HCT116 (cell line): ENCODE measurements around the gene TNIP1. TPM values are rescaled to one million over a fixed set of nuclear protein-coding genes. Genes with fewer than 3 reads are reported as not detected.

Source experiments
- ATAC-seq: fragments of 200-7000 bp; cut with Tn5 transposase; 2 replicates; pipeline ENCODE4 v1.9.1; 2020; ENCODE audit warnings: mild to moderate bottlenecking, moderate library complexity
- BruUV-seq: library from RNA; stranded (reverse); fragments of 400-500 nt; replicated peaks from 2 replicates; lab custom pipeline; 2021; lab: Mats Ljungman, UMichigan
- CTCF ChIA-PET: fragments of 300-600 bp; sonication (Branson Sonifier 250); formaldehyde crosslinking; loops from one replicate; lab custom pipeline; 2021; ENCODE audit warnings: antibody characterized with exemption; lab: Charles Lee
- POLR2A ChIA-PET: fragments of 300-600, 350-600 bp; sonication (Branson Sonifier 250); formaldehyde crosslinking; loops from one replicate; lab custom pipeline; 2021; ENCODE audit warnings: antibody characterized with exemption; lab: Charles Lee
- RAD21 ChIA-PET, 2 experiments: fragments of 300-600 bp; sonication (Branson Sonifier 250); formaldehyde crosslinking; loops; one replicate each; lab custom pipeline; 2023; ENCODE audit warnings: low total read pairs in 2 of 2; ENCODE audit not compliant: uncharacterized antibody in 2 of 2, unreplicated experiment in 2 of 2, low non-redundant PET in 1 of 2; lab: Charles Lee
- DNase-seq: peaks from one replicate; pipeline ENCODE4 v3.0.0-alpha.2; 2010; ENCODE audit warnings: low read depth, low spot score
- H2AFZ ChIP-seq: fragments of 200-600 bp; shearing (Covaris generic), sonication (generic); 2 replicates; pipeline ENCODE4 v1.6.1; 2017; ENCODE audit warnings: low read depth, mixed run types, mixed read lengths, antibody characterized with exemption, low read length; ENCODE audit not compliant: poor library complexity, severe bottlenecking
- H3K27ac ChIP-seq: 2 replicates; pipeline ENCODE4 v1.5.1; 2012; ENCODE audit warnings: low read depth, low read length
- H3K27me3 ChIP-seq: fragments of 200-600 bp; sonication (generic); 2 replicates; pipeline ENCODE4 v1.6.1; 2016; ENCODE audit warnings: mixed run types, low read length, mixed read lengths; ENCODE audit not compliant: insufficient read depth
- H3K36me3 ChIP-seq, 2 experiments: fragments of 200-500 bp in 1 of 2; fragments of 200-600 bp in 1 of 2; sonication (Bioruptor generic) in 1 of 2; sonication (generic) in 1 of 2; 2 replicates each; pipeline versions ENCODE4 v1.5.1 to v1.6.1; 2014 to 2016; ENCODE audit warnings: low read length in 2 of 2, inconsistent platforms in 1 of 2, mixed read lengths in 1 of 2, mixed run types in 1 of 2; ENCODE audit not compliant: insufficient read depth in 2 of 2, control insufficient read depth in 1 of 2
- H3K4me1 ChIP-seq, 2 experiments: fragments of 200-600 bp in 1 of 2; sonication (generic) in 1 of 2; 2 replicates each; pipeline versions ENCODE4 v1.5.1 to v1.6.1; 2012 to 2017; ENCODE audit warnings: low read length in 2 of 2, inconsistent platforms in 1 of 2, mild to moderate bottlenecking in 1 of 2, mixed read lengths in 1 of 2, mixed run types in 1 of 2, moderate library complexity in 1 of 2; ENCODE audit not compliant: insufficient read depth in 2 of 2, control insufficient read depth in 1 of 2
- H3K4me2 ChIP-seq: fragments of 200-600 bp; sonication (generic); 2 replicates; pipeline ENCODE4 v1.6.1; 2017; ENCODE audit warnings: mixed run types, low read length, mixed read lengths
- H3K4me3 ChIP-seq, 2 experiments: fragments of 200-600 bp in 1 of 2; sonication (generic) in 1 of 2; replicated peaks in 1 of 2; 2 replicates each; pipeline ENCODE4 v1.5.1; 2011 to 2016; ENCODE audit warnings: low read length in 2 of 2, control low read depth in 1 of 2, low read depth in 1 of 2, mild to moderate bottlenecking in 1 of 2, mixed read lengths in 1 of 2, mixed run types in 1 of 2
- H3K79me2 ChIP-seq: fragments of 200-600 bp; sonication (generic); 2 replicates; pipeline ENCODE4 v1.6.1; 2017; ENCODE audit warnings: mild to moderate bottlenecking, mixed run types, low read length, moderate library complexity, mixed read lengths; ENCODE audit not compliant: insufficient read depth
- H3K9ac ChIP-seq: fragments of 200-600 bp; sonication (generic); 2 replicates; pipeline ENCODE4 v1.6.1; 2016; ENCODE audit warnings: low read length, mixed read lengths
- H3K9me2 ChIP-seq: fragments of 200-600 bp; sonication (generic), shearing (Covaris generic); 2 replicates; pipeline ENCODE4 v1.6.1; 2017; ENCODE audit warnings: mixed run types, mild to moderate bottlenecking, moderate library complexity; ENCODE audit not compliant: insufficient read depth
- H3K9me3 ChIP-seq, 2 experiments: fragments of 200-500 bp in 1 of 2; fragments of 200-600 bp in 1 of 2; sonication (Bioruptor generic) in 1 of 2; sonication (generic) in 1 of 2; 2 replicates each; pipeline ENCODE4 v1.6.1; 2014 to 2017; ENCODE audit warnings: low read length in 2 of 2, mixed read lengths in 2 of 2, inconsistent platforms in 1 of 2, low read depth in 1 of 2, mild to moderate bottlenecking in 1 of 2, mixed run types in 1 of 2, moderate library complexity in 1 of 2; ENCODE audit not compliant: control insufficient read depth in 1 of 2, insufficient read depth in 1 of 2
- H4K20me1 ChIP-seq: fragments of 200-600 bp; sonication (generic), shearing (Covaris generic); 2 replicates; pipeline ENCODE4 v1.6.1; 2017; ENCODE audit warnings: mixed run types, mild to moderate bottlenecking, moderate library complexity; ENCODE audit not compliant: insufficient read depth
- CBX3 ChIP-seq: IDR thresholded peaks from 2 replicates; pipeline ENCODE4 v1.6.1; 2012; ENCODE audit warnings: low read depth
- RAD21 ChIP-seq: IDR thresholded peaks from 2 replicates; pipeline ENCODE4 v1.6.1; 2012; ENCODE audit warnings: low read depth, mild to moderate bottlenecking
- SIN3A ChIP-seq: IDR thresholded peaks from 2 replicates; pipeline ENCODE4 v1.6.1; 2012; ENCODE audit warnings: low read depth
- SRF ChIP-seq: IDR thresholded peaks from 2 replicates; pipeline ENCODE4 v1.6.1; 2012; ENCODE audit warnings: low read depth
- intact Hi-C: fragments of 100-400 bp; cut with micrococcal nuclease; formaldehyde crosslinking; loops from 2 replicates; pipeline ENCODE4 v1.10.0; 2022
- total RNA-seq: library from RNA; stranded (reverse); gene quantifications from one replicate; pipeline ENCODE4 v1.2.1, GENCODE V29; 2021; ENCODE audit not compliant: unreplicated experiment
- TF ChIP-seq, protein P1 (sequence below): IDR thresholded peaks from 2 replicates; pipeline ENCODE4 v1.6.1; 2012

TNIP1 gene
- total RNA-seq, 1 experiment from 2014 or later, result 46.0 TPM

DNA sequence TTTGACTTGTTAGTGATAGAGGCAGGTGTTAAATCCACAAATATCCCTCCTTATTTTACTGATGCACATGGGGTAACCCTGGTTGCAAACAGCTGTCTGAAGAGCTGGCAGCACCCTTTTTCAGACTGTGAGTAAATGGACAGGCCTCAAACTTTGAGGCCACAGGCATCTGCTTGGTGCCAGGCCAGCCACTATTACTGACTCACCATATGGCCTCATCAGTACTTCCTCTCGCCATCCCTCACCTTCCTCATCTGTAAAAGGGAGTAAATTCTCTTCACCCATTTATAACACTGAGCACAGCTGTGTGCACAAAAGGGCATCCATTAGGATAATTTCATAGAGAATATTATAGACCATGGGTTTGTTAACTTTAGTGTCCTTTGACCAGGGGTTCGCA lies 11.9 kb upstream of the TNIP1 start:
- H3K36me3 ChIP-seq, result no peaks in the 10 kb centered on the region
- H2AFZ ChIP-seq, result no peak overlapping the region
- no peak overlapping the region for H3K27ac ChIP-seq
- RAD21 ChIA-PET, result no interaction called here
- DNase-seq (no peak), ATAC-seq (no peak)
- CTCF ChIA-PET, result no interaction called here
- H4K20me1 ChIP-seq, result no peaks in the 10 kb centered on the region
- H3K9me3 ChIP-seq, result no peaks in the 10 kb centered on the region
- BruUV-seq, result no TSS peak
- TF ChIP-seq SIN3A (no peak), RAD21 (peak; percentile 10; the same call in 1 of the 2 replicates)
- TF ChIP-seq, protein P1, sequence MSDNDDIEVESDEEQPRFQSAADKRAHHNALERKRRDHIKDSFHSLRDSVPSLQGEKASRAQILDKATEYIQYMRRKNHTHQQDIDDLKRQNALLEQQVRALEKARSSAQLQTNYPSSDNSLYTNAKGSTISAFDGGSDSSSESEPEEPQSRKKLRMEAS, result peak; percentile 49
- H3K27me3 ChIP-seq, result no peaks in the 10 kb centered on the region
- no peak overlapping the region for H3K9ac ChIP-seq
- H3K4me3 ChIP-seq, result no peak overlapping the region
- POLR2A ChIA-PET, result no interaction called here
- intact Hi-C loops, result no loop called here
- peaks cover 0 to 36% of the 10 kb centered on the region in 2 experiments; a peak in 2 of 4 replicates for H3K4me1 ChIP-seq
- no peaks in the 10 kb centered on the region for H3K79me2 ChIP-seq
- no peaks in the 10 kb centered on the region for H3K9me2 ChIP-seq
- H3K4me2 ChIP-seq, result peak overlapping the region; percentile 0; the same call in 1 of the 2 replicates

GRCh38 chr5:151089726-151090125 lies 8.9 kb upstream of the TNIP1 start:
- peaks cover 0 to 23% of the 10 kb centered on the region in 2 experiments; a peak in 2 of 4 replicates for H3K4me1 ChIP-seq
- POLR2A ChIA-PET, result no interaction called here
- H3K27ac ChIP-seq, result no peak overlapping the region
- H4K20me1 ChIP-seq, result no peaks in the 10 kb centered on the region
- no peak overlapping the region for H3K9ac ChIP-seq
- no peaks in the 10 kb centered on the region for H3K79me2 ChIP-seq
- H3K27me3 ChIP-seq, result no peaks in the 10 kb centered on the region
- DNase-seq (no peak), ATAC-seq (no peak)
- no TSS peak for BruUV-seq
- H3K4me2 ChIP-seq, result no peak overlapping the region
- intact Hi-C loops, result no loop called here
- H3K4me3 ChIP-seq, result no peak overlapping the region
- no peaks in the 10 kb centered on the region for H3K9me2 ChIP-seq
- TF ChIP-seq, protein P1, result no peak
- no peak for TF ChIP-seq SRF
- TF ChIP-seq CBX3, result no peak
- TF ChIP-seq, all 23 proteins: peak for 0
- Histone ChIP-seq H2AFZ (no peak overlapping the region), H3K9me3 (no peaks in the 10 kb centered on the region), H3K36me3 (no peaks in the 10 kb centered on the region)
- ChIA-PET RAD21 (no interaction called here), CTCF (interaction anchor here (0.9 kb wide), 1 partner anchor 26 kb away, joined by 5 read pairs; no protein-coding TSS in a partner anchor)
